Activated CD8-positive, alpha-beta memory T cell treated with anti-CD3 and anti-CD28 coated beads for 36 hours (primary cell): Measurements from ENCODE around the gene RHOT2. TPM values are rescaled to one million over a fixed set of nuclear protein-coding genes. Genes with fewer than 3 reads are reported as not detected.

ENCODE experiments used
- CTCF ChIA-PET: fragments of 350-600 bp; sonication (Branson Sonifier 250); formaldehyde crosslinking; loops from one replicate; lab custom pipeline; 2021; ENCODE audit warnings: antibody characterized with exemption; lab: Charles Lee
- POLR2A ChIA-PET: fragments of 350-600 bp; sonication (Branson Sonifier 250); formaldehyde crosslinking; loops from one replicate; lab custom pipeline; 2021; ENCODE audit warnings: antibody characterized with exemption; lab: Charles Lee
- total RNA-seq, 2 experiments: library from RNA; stranded (reverse); gene quantifications; one replicate each; pipeline ENCODE4 v1.2.3, GENCODE V29; 2021

Gene RHOT2
- 100 to 1,000 TPM; 136 to 147 TPM for total RNA-seq

- ChIA-PET POLR2A (interaction anchor here (0.6 to 1.8 kb wide), 6 partner anchors 9 to 1298 kb away, joined by 3 to 5 read pairs (median 3); partner anchors contain the start of gene WDR90), CTCF (interaction anchor here (0.7 to 2.7 kb wide), 12 partner anchors 9 to 121 kb away, joined by 3 to 25 read pairs (median 3); partner anchors contain the start of genes CCDC78, CHTF18, RPUSD1 and STUB1)
These were observed at the start of gene RHOT2 for GRCh38 chr16:667780-668518. Gene RHOT2 (plus strand): TSS chr16:668132. CDS start chr16:668200, 68 bp downstream.

- ChIA-PET CTCF (no interaction called here), POLR2A (no interaction called here)
These were observed 48.3 kb upstream of the RHOT2 start for GRCh38 chr16:619476-620100.

GRCh38 chr16:620700-621525, 47.0 kb upstream of the RHOT2 start:
- ChIA-PET POLR2A (interaction anchor here (0.6 kb wide), 1 partner anchor 75 kb away, joined by 3 read pairs; no protein-coding TSS in a partner anchor), CTCF (no interaction called here)

DNA sequence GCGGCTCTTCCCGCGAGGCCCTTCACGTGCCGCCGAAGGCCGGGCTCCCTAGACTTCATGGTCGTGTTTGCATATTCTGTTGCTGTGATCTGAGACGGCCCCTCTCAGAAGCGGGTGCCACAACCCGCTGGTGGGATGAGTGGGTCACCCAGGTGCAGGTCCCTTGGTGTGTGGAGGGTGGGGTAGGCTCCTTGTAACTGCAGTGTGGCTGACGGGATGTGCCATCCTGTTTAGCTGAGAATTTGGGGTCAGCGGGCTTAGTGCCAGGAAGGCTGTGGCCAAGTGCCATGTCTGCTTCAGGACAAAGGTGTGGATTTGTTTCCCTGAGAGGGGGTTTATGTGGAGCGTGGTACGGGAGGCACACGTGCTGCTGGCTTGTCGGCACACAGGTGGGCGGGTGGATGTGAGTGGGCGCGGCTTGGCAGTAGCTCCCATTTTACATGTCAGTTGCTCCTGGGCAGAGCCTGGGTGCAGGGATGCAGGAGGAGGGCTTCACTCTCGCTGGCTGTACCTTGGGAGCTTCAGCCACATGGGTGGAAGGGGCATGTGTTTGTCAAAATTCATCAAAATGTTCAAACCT, 46.3 kb upstream of the RHOT2 start:
- POLR2A ChIA-PET, result interaction anchor here (0.6 kb wide), 1 partner anchor 74 kb away, joined by 3 read pairs; no protein-coding TSS in a partner anchor
- CTCF ChIA-PET, result no interaction called here

DNA sequence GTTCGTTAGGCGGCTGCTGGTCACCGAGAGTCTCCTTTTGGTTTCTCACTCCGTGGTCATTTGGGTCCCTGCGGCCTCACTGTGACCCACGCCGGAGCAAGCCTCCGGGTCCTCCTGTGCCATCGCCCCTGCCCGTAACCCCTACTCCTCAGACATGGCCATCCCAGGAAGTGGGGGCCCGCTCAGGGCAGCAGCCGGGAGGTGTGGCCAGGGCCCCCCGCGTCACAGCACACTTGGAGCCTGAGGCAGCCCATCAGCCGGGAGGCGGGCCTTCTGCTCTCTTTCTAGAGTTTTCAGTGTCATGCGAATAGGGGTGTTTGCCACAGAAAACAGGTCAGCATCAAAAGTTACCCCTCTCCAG, 45.0 kb upstream of the RHOT2 start:
- CTCF ChIA-PET, result interaction anchor here (0.7 kb wide), 1 partner anchor 29 kb away, joined by 3 read pairs; no protein-coding TSS in a partner anchor
- POLR2A ChIA-PET, result no interaction called here

DNA sequence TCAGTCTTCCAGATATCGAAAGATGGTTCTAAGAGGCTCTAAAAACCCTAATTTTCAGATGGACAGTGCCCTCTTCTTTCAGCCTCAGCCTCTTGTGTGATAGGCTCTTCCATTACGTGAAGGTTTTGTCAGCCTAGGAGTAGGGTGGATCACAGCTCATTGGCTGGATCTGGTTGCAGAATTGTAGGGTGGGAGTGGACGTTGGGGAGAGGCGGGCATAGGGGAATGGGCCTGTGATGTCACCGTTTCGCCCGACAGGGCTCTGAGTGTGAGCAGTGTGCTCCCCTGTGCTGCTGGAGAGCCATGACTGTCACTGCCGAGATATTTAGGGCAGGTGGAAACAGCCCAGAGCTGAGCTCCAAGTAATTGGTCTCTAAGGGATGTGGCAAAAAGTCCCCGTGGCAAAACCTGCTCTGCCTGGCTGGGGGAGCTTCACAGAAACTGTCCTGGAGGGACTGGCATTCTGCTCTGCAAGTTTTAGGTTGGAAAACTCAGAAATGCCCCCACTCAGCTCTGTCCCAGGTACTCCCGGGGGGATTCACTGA, 43.3 kb upstream of the RHOT2 start:
- POLR2A ChIA-PET, result no interaction called here
- CTCF ChIA-PET, result interaction anchor here (0.6 kb wide), 1 partner anchor 23 kb away, joined by 3 read pairs; no protein-coding TSS in a partner anchor

- ChIA-PET CTCF (no interaction called here), POLR2A (no interaction called here)
These were observed 42.6 kb upstream of the RHOT2 start for GRCh38 chr16:625117-625976.

GRCh38 chr16:625977-626765, 41.8 kb upstream of the RHOT2 start:
- POLR2A ChIA-PET, result no interaction called here
- CTCF ChIA-PET, result no interaction called here

DNA sequence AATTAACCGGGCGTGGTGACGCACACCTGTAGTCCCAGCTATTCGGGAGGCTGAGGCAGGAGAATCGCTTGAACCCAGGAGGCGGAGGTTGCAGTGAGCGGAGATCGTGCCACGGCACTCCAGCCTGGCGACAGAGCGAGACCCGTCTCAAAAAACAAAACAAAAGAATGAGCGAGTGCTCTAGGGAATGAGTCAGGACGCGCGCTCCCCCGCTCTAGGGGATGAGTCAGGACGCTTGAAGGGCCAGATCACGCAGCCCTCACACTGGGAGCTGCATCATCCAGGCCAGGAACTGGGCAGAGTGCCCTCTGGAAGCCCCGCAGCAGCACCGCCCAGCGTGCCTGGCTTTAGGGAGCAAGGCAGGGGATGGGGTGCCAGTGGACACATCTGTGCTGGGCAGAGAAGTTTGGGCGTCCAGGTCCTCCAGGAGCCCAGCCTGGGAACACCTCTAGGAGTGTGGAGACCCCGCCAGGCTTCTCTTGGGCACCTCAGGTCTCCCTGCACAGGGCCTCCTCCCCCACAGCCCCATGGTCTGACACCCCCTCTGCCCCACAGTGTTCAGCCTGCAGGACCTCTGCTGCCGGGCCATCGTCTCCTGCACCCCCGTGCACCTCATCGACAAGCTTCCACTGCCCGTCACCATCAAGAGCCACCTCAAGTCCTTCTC, 41.0 kb upstream of the RHOT2 start:
- CTCF ChIA-PET, result no interaction called here

GRCh38 chr16:627454-628239, 40.3 kb upstream of the RHOT2 start:
- ChIA-PET POLR2A (no interaction called here), CTCF (no interaction called here)

More for the DNA sequence above, 41.0 kb upstream of the RHOT2 start:
- POLR2A ChIA-PET, result no interaction called here

GRCh38 chr16:628321-629061, 39.4 kb upstream of the RHOT2 start:
- POLR2A ChIA-PET, result no interaction called here
- CTCF ChIA-PET, result no interaction called here

GRCh38 chr16:629185-629832, 38.6 kb upstream of the RHOT2 start:
- CTCF ChIA-PET, result no interaction called here

GRCh38 chr16:629833-630248, 38.1 kb upstream of the RHOT2 start:
- POLR2A ChIA-PET, result no interaction called here
- CTCF ChIA-PET, result no interaction called here

More at GRCh38 chr16:629185-629832, 38.6 kb upstream of the RHOT2 start:
- POLR2A ChIA-PET, result no interaction called here

DNA sequence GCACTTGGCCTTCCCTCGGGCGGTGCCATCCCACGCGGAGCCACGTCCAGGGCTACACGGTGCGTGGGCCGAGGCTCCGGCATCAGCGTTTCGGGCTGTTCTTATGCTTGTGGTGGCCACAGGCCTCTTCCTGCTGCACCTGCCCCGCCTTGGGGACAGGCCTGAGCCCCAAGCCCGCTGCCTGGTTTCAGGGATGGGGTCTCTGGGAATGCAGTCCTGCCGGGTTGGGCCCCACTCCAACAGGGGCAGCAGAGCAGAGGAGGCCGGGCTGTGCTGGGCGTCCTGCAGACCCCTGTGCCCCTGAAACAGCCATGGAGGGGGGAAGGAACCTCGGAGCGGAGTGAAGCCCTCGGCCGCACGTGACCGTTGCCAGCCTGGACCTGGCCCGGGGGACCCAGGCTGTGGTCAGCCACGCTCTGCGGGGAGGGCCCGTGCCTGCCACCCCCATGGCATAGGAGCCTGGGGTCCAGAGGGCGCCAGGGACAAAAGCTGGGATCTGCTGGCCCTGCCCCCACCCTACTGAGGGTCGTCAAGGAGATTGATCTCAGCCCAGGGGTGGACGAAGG, 37.6 kb upstream of the RHOT2 start:
- POLR2A ChIA-PET, result no interaction called here
- CTCF ChIA-PET, result interaction anchor here (1.0 kb wide), 1 partner anchor 51 kb away, joined by 3 read pairs; no protein-coding TSS in a partner anchor
